NCI-H1048 (cell line): ENCODE data around the gene TDRD10.

Source experiments
- DNase-seq: peaks from one replicate; lab custom pipeline; 2025; lab: John Stamatoyannopoulos, UW

The TDRD10 gene

DNA sequence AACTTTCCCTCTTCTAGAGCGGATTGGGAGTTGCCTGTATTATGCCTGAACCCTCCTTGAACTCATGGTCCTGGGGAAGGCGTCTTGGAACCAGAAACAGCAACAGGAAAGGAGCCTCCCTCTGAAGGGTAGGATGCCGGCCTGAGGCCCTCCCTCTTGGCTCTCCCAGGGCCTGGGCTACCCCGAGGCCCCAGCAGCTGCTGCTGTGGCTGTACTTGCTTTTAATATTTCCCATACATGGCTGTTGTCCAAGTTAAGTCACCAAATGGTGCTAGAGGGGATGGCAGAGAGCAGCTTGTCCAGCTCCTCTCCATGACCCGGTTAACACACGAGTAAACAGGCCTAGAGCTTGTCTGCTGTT lies 76.0 kb downstream of the TDRD10 start:
- DNase-seq = no peak

DNA sequence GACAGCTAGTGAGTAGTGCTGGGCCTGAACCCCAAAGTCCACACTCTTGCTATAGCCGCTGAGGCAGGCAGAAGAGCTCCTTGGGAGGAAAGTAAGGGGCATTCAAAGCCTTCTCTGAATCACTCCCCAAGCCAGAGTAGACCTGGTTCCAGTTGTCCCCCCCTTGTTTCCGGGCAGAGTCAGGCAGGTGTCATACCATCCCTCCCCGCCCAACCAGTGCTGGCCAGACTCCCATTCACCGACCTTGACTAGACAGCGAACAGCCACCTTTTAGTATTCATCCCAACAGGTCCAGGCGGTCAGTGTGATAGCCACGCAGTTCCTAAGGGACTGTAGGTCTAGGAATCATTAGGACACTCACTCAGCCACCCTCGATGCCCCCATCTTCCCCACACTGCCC lies 77.4 kb downstream of the TDRD10 start:
- DNase-seq = no peak

DNA sequence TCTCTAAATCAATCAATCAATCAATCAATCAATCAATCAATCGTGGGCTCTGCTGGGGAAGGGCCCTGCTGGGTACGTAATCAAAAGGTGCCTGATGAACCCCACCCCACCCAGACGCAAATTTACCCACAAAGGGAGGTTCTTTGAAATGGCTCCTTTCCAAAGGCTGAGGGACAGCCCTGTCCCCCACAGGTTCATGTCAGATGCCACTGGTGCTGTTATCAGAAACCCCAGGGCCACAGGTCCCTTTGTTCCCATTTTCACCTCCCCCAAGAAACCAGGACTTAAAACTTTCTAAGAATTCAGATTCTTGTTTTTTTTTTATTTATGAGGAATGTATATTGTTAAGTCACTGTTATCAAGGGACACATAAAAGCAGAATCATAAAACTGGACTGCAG lies 79.7 kb downstream of the TDRD10 start:
- no peak for DNase-seq

DNA sequence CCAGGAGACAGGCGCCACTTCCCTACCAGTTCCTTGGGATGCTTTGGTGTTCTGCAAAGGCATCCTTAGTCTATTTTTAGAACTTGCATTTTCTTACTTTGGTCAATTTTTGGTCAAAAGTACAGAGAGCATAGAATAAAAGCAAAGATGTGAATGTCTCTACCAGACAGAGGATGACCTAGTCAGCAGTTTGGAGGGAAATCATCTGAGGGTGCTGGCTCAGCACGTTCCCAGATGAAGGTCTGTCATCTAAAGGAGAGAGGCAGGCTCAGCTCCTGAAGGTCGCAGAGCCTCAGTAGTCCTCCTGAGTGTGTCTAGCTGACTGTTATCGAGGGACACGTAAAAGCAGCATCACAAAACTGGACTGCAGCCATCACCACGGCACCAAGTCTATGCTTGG lies 80.9 kb downstream of the TDRD10 start:
- DNase-seq = no peak

DNA sequence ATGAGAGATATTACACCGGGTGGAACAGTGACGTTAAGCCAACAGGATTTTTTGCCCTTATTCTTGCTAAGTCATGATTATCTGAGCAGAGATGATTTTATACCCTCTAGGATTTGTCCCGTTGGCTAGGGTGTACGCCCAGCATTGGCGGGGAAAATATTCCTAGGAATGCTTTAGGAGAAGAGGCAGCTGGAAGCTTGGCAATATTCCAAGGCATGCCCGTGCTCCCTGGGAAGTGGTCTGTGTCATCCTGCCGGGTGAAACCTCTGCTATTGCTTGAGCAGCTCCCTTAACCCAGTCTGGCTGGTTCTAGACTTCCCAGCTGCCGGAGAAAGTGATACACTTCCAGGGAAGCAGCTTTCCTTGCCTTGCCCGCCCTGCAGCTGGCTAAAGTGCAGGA lies 81.8 kb downstream of the TDRD10 start:
- no peak for DNase-seq

DNA sequence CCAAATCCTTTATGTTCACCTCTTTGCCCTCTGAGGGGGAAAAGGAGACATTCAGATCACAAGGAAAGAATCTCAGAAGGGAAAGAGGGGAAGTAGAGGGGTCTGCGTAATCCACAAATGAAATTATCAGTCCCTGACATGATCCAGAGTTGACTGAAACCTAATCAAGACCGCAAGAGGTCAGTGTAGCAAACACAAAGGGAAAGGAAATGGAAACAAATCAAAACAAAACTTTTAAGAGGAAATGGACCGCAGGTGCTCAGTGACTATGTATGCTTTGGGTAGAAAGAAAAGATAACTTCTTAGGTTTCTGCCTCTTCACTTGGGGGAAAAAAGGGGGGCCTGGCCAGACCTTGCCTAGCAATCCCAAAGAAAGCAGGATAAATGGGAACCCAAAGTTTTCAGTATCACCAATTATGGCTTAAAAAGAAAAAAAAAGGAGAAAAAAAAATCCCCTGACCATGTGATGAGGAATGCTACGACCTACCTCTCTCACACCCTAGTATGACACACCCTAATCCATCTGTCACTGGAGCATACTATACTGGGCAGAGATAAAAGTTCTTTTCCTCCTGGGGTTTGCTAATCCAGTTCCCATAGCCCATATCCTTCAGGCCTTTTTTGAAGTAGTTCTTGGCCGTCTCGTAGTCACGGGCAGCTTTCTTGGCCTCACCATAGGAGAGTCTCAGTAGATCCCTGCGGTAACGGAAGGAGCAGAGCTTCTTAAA lies 82.4 kb downstream of the TDRD10 start:
- DNase-seq = no peak

DNA sequence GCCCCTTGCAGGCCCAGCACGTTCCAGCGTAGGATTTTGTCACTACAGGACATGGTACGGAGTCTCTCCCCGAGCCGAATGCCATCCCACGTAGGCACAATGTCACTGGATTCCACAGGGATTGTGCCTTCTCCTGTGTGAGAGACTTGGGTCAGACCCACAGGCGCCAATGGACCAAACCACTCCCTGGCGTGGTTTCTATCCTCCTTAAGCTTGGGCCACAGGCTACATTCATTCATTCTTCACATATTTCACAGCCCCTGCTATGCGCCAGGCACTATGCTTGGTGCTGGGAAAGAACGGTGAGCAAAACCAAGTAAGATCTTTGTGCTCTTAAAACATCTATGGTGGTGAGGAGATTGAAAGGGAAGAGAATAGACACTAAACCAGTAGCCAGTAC lies 84.2 kb downstream of the TDRD10 start:
- no peak for DNase-seq

DNA sequence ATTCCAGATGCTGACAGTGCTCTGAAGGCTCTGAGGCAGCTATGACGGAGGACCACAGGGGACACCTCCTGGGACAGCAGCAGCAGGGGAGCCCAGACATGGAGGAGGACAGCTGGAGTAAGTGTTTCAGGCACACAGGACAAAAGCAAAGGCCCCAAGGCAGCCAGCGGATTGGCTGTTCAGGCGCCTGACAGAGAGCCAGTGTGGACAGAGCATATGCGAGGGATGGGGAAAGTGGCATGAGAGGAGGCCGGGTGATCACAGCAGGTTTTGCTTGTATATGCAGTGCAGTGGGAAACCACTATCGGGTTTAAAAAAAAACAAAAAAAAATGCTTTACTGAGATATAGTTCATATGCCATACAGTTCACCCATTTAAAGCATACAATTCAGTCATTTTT lies 84.6 kb downstream of the TDRD10 start:
- no peak for DNase-seq

DNA sequence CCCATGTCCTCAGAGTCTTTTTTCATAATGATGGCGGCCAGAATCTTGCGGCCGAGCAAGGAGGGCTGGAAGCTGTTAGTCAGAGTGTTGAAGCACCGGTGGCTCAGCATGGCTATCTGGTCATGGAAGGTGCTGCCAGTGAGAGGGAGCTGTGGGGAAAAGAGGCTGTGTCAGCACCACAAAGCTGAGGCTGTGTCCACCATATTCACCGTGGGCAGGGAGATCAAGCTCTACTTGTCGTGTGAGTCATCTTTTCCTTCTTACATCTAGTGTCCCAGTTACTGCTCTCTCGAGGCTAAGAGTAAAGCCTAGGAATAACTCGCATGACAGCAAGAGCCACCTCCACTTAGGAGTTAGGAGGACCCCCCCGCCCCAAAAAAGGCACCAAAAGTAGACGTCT lies 87.8 kb downstream of the TDRD10 start:
- no peak for DNase-seq

DNA sequence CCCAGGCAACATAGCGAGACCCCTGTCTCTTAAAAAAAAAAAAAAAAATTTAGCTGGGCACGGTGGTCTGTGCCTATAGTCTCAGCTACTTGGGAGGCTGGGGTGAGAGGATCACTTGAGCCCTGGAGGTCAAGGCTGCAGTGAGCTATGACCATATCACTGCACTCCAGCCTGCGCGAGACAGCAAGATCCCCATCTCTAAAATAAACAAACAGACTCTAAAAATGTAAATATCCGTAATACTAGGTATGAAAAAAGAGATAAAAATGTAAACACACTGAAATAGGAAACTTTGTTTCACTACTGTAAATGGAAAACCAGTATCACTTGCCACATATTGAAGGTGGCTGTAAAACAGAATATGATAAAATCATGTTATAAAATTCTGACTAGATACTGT lies 88.7 kb downstream of the TDRD10 start:
- DNase-seq = no peak

DNA sequence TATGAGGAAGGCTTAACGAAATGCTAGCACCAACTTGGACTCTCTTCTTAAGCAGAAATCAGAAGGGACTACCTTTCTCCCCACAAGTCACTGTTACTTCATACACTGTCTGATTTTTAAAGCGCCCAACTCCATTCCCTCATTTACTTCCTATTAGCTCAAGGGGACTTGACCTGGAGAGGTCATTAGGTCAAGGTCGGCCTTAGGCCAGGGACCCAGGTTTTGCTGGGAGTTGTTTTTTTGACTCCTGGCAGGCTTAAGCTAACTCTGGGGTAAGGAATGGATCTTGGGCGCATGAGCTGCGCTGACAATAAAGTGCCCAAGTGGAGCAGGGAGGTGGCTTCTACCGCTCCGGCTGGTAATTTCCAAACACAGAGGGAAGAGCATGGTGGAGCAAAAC lies 89.2 kb downstream of the TDRD10 start:
- DNase-seq = no peak

DNA sequence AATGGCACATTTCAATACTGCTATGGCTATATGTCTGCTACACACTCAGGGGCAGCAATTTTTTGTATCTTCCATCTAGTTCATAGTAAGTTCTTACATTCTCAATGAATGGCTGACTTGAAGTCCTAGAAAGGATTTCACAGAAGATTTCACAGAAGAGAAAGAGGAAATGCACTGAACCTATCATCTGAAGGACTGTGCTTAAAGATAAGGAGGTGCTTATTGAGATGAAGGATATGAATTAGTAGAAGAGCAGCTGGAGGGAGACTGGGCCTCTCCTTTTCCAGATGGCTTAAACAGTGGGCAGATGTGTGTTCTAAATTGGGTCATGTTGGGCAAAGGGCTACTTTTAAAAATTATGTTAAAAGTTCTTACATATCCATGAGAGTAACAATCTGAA lies 91.4 kb downstream of the TDRD10 start:
- no peak for DNase-seq

DNA sequence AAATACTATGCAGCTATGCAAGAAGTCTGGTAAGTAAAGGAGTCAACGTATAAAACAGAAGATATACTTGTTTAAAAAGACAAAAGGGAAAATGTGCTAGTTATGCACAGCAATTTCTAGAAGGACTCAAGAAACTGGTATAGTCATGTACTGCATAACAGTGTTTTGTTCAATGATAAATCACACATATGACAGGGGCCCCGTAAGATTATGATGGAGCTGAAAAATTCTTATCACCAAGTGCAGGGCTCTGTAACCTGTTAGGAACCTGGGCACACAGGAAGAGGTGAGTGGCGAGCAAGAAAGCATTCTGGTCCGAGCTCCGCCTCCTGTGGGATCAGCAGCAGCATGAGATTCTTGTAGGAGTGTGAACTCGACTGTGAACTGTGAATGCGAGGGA lies 92.8 kb downstream of the TDRD10 start:
- DNase-seq = no peak

DNA sequence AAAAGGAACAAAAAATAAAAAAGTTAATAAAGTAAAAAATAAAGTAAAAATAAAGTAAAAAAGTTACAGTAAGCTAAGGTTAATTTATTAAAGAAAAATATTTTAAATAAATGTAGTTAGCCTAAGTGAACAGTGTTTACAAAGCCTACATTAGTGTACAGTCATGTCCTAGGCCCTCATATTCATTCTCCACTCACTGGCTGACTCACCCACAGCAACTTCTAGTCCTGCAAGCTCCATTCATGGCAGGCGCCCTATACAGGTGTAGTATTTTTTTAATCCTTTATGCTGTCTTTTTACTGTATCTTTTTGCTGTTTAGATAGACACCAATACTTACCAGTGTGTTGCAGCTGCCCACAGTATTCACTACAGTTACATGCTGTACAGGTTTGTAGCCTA lies 93.6 kb downstream of the TDRD10 start:
- DNase-seq = no peak
